ENCODE results near the gene SNTA1. TPM values are rescaled to one million over a fixed set of nuclear protein-coding genes. Genes with fewer than 3 reads are reported as not detected.

SNTA1 gene
- total and polyA plus RNA-seq, 2 of the 13 experiments (the other 11 are each of a cell fraction or from before 2014, with no cell fraction given), result 16.4 to 18.3 TPM

DNA sequence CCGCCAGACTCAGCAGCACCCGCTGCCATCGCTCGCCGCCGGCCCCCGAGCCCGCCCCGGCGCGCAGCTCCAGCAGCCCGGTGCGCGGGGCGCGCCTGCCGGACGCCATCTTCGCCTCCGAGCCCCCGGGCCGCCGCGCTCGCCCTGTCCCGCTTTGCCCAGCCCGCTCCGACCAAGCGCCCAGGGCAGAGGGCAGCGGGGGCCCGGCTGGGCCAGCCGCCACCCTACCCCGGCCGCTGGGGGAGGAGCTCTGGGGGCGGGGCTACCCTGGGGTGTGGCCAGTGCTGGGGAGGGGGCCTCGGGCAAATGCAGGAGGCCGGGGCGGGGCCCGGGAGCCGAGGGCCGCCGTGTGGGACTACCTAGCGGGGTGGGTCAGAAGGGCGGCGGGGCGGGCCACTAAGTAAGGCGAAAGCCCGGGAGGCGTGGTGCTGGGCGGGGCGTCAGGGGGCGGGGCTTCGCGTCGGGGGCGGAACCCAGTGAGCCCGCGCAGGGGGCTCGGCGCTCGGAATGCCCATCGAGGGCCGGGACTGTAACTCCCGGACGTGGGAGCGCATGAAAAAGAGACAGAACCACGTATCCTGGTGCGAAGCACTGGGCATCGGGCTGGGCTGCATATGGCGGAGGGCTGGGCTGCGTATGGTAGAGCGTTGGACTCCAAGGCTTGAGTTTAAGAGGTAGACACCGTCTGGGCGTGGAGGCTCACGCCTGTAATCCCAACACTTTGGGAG is at the start of gene SNTA1 (continued):
- TF ChIP-seq LCORL (IDR thresholded peaks at IDR 0.05) (no peak), LCORL (CRISPR knock-in tag; IDR thresholded peaks at IDR 0.05) (no peak), HNF4A (CRISPR knock-in tag; IDR thresholded peaks at IDR 0.05) (no peak), GFI1 (CRISPR knock-in tag; IDR thresholded peaks at IDR 0.05; ENCODE audit: borderline replicate concordance) (no peak), HOXA5 (CRISPR knock-in tag; IDR thresholded peaks at IDR 0.05) (no peak), KDM4B (CRISPR knock-in tag; IDR thresholded peaks at IDR 0.05) (no peak), SOX5 (CRISPR knock-in tag; IDR thresholded peaks at IDR 0.05; ENCODE audit: borderline replicate concordance) (0 out of 2 replicates have a peak, but pooled peaks have one; percentile 29), XBP1 (CRISPR knock-in tag; IDR thresholded peaks at IDR 0.05) (no peak), ZNF337 (CRISPR knock-in tag; IDR thresholded peaks at IDR 0.05; ENCODE audit: borderline replicate concordance, low read depth) (peak; percentile 53; the same call in 1 of the 2 replicates), MED13 (CRISPR knock-in tag; IDR thresholded peaks at IDR 0.05) (no peak)
- TF ChIP-seq, protein P1, sequence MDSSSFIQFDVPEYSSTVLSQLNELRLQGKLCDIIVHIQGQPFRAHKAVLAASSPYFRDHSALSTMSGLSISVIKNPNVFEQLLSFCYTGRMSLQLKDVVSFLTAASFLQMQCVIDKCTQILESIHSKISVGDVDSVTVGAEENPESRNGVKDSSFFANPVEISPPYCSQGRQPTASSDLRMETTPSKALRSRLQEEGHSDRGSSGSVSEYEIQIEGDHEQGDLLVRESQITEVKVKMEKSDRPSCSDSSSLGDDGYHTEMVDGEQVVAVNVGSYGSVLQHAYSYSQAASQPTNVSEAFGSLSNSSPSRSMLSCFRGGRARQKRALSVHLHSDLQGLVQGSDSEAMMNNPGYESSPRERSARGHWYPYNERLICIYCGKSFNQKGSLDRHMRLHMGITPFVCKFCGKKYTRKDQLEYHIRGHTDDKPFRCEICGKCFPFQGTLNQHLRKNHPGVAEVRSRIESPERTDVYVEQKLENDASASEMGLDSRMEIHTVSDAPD (CRISPR knock-in tag; IDR thresholded peaks at IDR 0.05), result no peak
- TF ChIP-seq, protein P2, sequence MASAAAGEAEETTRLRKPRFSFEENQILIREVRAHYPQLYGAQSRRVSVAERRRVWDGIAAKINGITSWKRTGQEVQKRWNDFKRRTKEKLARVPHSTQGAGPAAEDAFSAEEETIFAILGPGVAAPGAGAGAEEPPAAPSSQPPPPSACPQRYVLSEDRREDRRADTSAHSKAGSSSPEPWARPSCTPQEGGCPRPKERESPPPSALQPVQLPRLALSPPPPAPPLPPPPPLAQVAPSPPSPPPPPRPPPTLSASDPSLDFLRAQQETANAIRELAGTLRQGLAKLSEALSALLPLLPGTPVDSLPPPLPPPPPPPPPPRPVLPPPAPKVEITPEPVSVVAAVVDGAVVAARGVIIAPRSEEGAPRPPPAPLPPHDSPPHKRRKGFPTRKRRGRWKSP (CRISPR knock-in tag; IDR thresholded peaks at IDR 0.05), result peak; percentile 69; the same call in 1 of the 2 replicates
- TF ChIP-seq, protein P3, sequence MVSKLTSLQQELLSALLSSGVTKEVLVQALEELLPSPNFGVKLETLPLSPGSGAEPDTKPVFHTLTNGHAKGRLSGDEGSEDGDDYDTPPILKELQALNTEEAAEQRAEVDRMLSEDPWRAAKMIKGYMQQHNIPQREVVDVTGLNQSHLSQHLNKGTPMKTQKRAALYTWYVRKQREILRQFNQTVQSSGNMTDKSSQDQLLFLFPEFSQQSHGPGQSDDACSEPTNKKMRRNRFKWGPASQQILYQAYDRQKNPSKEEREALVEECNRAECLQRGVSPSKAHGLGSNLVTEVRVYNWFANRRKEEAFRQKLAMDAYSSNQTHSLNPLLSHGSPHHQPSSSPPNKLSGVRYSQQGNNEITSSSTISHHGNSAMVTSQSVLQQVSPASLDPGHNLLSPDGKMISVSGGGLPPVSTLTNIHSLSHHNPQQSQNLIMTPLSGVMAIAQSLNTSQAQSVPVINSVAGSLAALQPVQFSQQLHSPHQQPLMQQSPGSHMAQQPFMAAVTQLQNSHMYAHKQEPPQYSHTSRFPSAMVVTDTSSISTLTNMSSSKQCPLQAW (CRISPR knock-in tag; IDR thresholded peaks at IDR 0.05), result no peak
- TF ChIP-seq, protein P4, sequence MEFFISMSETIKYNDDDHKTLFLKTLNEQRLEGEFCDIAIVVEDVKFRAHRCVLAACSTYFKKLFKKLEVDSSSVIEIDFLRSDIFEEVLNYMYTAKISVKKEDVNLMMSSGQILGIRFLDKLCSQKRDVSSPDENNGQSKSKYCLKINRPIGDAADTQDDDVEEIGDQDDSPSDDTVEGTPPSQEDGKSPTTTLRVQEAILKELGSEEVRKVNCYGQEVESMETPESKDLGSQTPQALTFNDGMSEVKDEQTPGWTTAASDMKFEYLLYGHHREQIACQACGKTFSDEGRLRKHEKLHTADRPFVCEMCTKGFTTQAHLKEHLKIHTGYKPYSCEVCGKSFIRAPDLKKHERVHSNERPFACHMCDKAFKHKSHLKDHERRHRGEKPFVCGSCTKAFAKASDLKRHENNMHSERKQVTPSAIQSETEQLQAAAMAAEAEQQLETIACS (CRISPR knock-in tag; IDR thresholded peaks at IDR 0.05), result no peak
- TF ChIP-seq, protein P5, sequence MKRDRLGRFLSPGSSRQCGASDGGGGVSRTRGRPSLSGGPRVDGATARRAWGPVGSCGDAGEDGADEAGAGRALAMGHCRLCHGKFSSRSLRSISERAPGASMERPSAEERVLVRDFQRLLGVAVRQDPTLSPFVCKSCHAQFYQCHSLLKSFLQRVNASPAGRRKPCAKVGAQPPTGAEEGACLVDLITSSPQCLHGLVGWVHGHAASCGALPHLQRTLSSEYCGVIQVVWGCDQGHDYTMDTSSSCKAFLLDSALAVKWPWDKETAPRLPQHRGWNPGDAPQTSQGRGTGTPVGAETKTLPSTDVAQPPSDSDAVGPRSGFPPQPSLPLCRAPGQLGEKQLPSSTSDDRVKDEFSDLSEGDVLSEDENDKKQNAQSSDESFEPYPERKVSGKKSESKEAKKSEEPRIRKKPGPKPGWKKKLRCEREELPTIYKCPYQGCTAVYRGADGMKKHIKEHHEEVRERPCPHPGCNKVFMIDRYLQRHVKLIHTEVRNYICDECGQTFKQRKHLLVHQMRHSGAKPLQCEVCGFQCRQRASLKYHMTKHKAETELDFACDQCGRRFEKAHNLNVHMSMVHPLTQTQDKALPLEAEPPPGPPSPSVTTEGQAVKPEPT (CRISPR knock-in tag; IDR thresholded peaks at IDR 0.05; ENCODE audit: low read depth), result peak; percentile 86; the same call in 1 of the 2 replicates
- TF ChIP-seq, protein P6, sequence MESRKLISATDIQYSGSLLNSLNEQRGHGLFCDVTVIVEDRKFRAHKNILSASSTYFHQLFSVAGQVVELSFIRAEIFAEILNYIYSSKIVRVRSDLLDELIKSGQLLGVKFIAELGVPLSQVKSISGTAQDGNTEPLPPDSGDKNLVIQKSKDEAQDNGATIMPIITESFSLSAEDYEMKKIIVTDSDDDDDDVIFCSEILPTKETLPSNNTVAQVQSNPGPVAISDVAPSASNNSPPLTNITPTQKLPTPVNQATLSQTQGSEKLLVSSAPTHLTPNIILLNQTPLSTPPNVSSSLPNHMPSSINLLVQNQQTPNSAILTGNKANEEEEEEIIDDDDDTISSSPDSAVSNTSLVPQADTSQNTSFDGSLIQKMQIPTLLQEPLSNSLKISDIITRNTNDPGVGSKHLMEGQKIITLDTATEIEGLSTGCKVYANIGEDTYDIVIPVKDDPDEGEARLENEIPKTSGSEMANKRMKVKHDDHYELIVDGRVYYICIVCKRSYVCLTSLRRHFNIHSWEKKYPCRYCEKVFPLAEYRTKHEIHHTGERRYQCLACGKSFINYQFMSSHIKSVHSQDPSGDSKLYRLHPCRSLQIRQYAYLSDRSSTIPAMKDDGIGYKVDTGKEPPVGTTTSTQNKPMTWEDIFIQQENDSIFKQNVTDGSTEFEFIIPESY (CRISPR knock-in tag; IDR thresholded peaks at IDR 0.05), result no peak
